GM10266 (cell line): ENCODE results near the gene PSG4.
"Not testable (repeated sequence)": the region's sequence is repeated elsewhere in the genome, so short reads cannot be mapped to it uniquely, and the experiment has no call there.

Experiments
- DNase-seq: peaks from one replicate; pipeline ENCODE4 v3.0.0; 2012; ENCODE audit errors: extremely low spot score
- TF ChIP-seq, protein P1 (sequence below): IDR thresholded peaks from 2 replicates; pipeline ENCODE4 v1.5.1; 2012; ENCODE audit warnings: mild to moderate bottlenecking, low read depth; ENCODE audit not compliant: control insufficient read depth, insufficient read depth; ENCODE audit errors: missing control alignments

PSG4 gene

DNA sequence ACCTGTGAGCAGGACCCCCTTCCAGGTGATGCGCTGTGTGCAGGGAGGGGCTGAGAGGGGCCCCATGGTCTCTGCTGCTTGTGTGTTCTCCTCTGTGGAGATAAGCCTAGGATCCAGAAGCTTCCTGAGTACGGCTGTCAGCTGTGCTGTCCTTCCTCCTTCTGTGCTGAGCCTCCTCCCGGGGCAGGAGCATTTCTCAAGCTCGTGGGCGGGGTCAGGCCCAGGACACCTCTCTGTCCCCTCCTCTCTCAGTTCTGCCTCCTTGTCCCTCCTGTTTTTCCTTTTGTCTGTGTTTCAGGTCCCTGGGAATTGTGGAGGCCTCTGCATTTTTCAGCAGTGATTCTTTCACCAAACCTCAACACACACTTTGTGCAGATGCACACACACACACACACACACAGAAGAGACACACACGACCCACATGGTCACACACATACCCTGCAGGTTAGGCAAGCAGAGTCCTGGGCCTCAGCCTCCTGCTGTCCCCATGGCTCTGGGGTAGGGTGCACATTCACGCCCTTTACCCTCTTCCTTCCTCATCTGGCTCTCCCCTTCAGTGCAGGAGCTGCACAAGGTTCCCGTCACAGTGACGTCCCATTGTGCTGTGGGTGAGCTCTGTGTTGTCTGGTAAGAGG is at the start of gene PSG4:
Gene PSG4 (minus strand): TSS at position 168 of the 635 bp plus-strand sequence. CDS start 102 bp downstream, at position 66.
- DNase-seq = not testable (repeated sequence)

DNA sequence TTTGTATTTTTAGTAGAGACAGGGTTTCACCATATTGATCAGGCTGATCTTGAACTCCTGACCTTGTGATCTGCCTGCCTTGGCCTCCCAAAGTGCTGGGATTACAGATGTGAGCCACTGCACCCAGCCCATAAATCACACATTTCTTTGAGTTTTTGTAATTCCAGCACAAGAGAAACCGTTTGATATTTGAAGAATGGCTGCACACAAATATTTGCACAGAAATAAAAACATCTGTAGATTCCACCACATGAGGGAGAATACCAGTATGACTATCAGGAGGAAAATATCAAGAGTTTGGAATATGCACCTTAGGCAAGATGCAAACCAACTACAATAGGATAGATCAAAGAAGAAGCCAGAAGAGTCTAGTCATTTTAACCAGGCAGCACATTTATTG is 46.0 kb upstream of the PSG4 start:
- DNase-seq = not testable (repeated sequence)

DNA sequence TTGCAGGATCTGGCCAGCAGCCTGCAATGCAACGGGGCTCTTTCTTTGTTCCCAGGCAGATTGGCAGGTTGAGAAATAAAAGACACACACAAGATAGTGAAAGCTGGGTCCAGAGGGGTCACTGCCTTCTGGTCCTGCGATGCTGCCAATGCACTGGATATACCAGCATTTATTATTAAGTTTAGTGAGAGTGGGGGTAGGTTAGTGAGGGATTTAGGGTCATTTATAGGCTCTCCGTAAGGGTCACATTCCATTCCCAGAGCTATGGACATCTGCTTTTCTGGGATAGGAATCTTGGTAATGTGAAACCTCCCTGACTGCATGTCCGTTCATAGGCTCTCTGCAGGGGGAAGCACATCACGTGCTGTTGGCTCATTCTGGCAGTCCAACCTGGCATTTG is 44.9 kb upstream of the PSG4 start:
- DNase-seq = not testable (repeated sequence)

DNA sequence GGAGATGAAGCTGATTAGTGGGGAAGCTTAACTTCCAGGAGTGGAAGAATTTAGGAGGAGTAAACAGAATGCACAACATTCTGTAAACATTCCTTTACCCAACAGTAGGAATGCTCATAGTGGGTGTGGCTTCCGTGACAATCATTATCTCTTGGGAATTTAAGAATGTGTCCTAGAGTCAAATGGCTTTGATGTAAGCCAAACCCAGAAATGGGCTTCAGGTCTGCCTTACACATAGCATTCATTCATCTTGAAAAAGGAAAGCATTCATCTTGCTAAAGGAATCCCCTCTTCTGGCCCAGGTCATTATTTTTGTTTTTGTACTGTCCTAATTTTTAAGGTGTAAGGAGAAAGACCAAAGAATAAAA is 43.2 kb upstream of the PSG4 start:
- DNase-seq = not testable (repeated sequence)

DNA sequence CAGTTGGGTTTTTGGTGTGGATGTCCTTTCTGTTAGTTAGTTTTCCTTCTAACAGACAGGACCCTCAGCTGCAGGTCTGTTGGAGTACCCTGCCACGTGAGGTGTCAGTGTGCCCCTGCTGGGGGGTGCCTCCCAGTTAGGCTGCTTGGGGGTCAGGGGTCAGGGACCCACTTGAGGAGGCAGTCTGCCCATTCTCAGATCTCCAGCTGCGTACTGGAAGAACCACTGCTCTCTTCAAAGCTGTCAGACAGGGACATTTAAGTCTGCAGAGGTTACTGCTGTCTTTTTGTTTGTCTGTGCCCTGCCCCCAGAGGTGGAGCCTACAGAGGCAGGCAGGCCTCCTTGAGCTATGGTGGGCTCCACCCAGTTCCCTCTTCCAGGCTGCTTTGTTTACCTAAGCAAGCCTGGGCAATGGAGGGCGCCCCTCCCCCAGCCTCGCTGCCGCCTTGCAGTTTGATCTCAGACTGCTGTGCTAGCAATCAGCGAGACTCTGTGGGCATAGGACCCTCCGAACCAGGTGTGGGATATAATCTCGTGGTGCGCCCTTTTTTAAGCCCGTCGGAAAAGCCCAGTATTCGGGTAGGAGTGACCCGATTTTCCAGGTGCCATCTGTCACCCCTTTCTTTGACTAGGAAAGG is 41.9 kb upstream of the PSG4 start:
- not testable (repeated sequence) for DNase-seq

DNA sequence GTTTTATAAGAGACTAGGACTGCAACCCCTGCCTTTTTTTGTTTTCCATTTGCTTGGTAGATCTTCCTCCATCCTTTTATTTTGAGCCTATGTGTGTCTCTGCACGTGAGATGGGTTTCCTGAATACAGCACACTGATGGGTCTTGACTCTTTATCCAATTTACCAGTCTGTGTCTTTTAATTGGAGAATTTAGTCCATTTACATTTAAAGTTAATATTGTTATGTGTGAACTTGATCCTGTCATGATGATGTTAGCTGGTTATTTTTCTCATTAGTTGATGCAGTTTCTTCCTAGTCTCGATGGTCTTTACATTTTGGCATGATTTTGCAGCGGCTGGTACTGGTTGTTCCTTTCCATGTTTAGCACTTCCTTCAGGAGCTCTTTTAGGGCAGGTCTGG is 40.4 kb upstream of the PSG4 start:
- not testable (repeated sequence) for DNase-seq

DNA sequence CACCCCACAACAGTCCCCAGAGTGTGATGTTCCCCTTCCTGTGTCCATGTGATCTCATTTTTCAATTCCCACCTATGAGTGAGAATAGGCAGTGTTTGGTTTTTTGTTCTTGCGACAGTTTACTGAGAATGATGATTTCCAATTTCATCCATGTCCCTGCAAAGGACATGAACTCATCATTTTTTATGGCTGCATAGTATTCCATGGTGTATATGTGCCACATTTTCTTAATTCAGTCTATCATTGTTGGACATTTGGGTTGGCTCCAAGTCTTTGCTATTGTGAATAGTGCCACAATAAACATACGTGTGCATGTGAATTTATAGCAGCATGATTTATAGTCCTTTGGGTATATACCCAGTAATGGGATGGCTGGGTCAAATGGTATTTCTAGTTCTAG is 36.8 kb upstream of the PSG4 start:
- DNase-seq = not testable (repeated sequence)

DNA sequence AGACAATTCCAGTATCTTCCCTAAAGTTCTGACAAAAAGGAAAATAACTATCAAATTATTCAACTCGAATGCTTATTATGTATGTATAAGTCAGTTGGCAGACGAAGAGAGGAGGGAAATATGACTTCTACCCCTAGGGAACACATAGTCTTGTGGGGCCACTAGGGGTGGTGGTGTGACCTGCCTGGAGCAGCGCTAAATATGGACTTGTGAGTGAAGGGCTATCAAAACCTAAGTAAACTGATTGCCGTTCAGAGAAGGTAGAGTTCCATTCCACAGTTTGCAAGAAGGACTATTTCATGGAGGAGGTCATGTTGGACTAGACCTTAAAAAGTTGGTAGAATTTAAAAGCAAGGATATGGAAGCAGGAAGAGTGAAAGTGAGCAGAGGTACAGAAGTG is 32.8 kb upstream of the PSG4 start:
- DNase-seq = not testable (repeated sequence)

DNA sequence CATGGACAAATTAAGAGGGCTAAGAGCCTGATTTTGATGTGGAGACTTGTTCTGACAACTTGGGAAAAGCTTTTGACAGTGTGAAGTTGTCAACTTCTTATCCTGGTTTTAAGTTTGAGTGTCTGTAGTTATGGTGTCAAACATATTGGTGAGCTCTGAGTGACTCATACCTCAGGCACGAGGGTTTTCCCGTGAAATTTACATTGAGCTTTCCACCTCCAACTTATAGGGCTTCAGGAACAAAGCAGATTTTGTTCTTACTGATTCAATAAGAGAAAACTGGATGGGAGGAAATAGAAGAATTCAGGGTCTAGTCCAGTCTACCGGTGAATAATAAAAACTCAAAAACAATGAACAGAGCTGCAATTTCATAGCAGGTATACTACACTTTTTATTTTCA is 30.2 kb upstream of the PSG4 start:
- DNase-seq = not testable (repeated sequence)

DNA sequence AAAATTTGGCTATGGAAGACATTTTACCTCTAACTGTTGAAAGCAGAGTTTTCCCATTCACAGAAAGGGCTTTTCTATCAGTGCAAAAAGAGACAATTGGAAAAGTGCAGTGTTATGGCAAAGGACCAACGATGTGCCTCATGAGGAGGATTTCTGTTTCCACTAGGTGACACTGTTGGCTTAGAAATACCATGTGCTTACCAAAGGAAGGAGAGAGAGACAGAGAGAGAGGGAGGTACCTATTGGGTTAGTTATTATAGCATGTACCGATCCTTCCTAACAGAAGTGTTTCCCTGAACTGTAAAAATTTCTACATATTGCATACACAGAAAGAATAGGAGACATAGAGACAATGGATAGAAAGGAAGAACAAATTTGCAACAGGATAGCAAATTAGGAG is 23.9 kb upstream of the PSG4 start:
- TF ChIP-seq, protein P1, sequence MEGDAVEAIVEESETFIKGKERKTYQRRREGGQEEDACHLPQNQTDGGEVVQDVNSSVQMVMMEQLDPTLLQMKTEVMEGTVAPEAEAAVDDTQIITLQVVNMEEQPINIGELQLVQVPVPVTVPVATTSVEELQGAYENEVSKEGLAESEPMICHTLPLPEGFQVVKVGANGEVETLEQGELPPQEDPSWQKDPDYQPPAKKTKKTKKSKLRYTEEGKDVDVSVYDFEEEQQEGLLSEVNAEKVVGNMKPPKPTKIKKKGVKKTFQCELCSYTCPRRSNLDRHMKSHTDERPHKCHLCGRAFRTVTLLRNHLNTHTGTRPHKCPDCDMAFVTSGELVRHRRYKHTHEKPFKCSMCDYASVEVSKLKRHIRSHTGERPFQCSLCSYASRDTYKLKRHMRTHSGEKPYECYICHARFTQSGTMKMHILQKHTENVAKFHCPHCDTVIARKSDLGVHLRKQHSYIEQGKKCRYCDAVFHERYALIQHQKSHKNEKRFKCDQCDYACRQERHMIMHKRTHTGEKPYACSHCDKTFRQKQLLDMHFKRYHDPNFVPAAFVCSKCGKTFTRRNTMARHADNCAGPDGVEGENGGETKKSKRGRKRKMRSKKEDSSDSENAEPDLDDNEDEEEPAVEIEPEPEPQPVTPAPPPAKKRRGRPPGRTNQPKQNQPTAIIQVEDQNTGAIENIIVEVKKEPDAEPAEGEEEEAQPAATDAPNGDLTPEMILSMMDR = no peak
- DNase-seq = no peak

DNA sequence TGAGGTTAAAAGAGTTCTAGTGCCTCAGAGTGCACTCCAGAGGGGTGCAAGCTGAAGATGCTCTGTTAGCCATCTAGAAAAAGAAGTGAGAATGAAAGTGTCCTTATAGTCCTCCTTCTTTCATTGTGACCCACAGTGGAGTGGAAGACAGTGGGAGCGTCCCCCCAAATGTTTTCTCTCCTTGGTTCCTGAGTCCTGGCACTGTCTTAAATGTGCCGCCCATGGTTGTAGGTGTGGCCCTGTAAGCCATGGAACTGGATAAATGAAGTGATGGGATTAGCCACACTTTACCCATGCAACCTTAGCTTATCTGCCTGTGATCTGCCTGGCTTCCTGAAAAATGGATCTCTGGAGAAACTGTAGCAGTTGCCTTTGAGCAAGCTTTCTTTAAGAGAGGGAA is 23.3 kb upstream of the PSG4 start:
- not testable (repeated sequence) for DNase-seq

DNA sequence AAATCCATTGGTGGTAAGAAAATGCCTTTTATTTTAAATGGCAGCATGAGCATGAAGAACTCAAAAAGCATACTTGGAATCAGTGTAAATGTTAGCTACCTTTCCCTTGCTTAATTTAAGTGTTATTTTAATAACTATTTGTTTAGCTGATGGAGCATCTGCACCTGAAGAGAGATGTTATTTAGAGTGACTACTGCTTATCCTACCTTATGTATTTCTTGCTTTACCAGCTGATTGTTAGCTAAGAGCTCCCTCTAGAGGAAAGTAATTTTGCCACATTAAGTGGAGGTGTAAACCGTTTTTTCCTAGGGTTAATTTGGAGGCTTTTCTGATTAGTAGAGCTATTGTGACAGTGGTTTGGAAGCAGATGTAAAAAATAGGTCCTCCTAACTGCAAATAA is 21.5 kb upstream of the PSG4 start:
- DNase-seq = not testable (repeated sequence)

DNA sequence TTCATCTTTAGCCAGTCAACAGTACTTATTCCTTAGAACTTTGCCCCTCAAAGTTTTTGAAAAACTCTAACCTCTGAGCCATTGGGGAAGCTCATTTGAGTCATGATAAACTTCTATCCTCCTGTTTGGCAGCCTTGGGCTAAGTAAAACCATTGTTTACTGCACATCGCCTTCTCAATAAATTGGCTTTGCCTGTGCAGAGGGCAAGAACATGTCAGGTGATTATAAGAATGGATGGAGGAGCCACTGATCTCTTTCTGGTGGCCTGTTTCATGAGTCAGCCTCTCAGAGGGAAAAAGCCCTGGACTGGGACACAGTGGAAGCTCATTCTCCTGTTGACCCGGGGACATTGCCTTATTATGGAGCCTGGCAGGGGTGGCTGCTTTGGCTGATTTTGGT is 19.4 kb upstream of the PSG4 start:
- no peak for DNase-seq
- TF ChIP-seq, protein P1 = no peak

DNA sequence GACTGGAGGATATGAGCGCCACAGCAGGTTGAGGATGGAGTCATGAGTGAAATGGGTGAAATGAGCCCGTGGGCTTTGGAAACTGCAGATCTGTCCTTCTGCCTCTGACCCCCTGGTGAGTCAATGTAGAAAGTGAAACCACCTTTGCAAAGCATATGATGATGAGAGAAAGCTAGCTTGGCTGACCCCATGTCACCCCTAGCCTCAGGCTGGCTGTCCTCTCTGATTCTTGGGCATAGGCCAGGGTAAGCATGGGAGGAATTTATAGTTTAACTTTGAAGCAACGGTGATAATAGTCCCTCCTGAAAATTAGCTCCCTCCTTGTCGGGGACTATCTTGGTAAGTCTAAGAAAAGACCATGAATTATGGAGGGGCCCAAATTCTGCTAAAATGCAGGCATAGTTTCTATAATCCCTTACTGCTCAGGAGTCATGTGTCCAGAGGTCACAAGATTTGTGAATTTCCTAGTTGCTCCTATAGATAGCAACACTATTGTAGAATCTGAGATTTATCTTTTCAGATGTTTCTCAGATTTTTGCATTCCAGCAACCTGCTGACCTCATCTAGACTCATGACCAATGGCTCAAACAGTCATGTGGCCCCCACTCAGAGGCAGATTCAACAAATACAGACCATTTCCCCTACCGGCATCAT is 18.9 kb upstream of the PSG4 start:
- DNase-seq = not testable (repeated sequence)

DNA sequence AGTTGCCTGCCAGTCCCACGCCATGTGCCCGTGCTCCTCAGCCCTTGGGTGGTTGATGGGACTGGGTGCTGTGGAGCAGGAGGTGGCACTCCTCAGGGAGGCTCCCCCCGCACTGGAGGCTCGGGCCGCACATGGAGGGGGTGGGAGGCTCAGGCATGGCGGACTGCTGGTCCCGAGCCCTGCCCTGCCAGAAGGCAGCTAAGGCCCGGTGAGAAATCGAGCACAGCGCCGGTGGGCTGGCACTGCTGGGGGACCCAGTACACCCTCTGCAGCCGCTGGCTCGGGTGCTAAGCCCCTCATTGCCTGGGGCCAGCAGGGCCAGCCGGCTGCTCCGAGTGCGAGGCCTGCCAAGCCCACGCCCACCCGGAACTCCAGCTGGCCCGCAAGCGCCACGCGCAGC is 16.5 kb upstream of the PSG4 start:
- not testable (repeated sequence) for DNase-seq

DNA sequence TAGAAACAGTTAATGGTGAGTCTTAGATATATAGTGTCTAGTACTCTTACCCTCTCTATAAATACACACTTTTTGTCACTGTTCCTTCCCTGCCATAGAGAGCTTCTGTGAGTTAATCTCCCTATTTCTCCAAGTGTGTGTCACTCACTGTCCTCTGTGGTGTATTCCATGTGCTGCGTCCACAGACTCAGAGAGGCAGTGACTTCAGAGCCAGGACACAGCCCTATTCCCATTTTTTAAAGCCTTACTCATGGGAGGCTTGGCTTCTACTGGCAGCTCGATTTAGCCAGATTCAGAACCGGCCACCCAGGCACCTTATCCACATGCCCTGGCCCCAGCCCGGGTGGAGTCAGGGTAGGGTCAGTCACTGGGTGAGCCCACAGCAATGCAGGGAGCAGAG is 13.7 kb upstream of the PSG4 start:
- not testable (repeated sequence) for DNase-seq

DNA sequence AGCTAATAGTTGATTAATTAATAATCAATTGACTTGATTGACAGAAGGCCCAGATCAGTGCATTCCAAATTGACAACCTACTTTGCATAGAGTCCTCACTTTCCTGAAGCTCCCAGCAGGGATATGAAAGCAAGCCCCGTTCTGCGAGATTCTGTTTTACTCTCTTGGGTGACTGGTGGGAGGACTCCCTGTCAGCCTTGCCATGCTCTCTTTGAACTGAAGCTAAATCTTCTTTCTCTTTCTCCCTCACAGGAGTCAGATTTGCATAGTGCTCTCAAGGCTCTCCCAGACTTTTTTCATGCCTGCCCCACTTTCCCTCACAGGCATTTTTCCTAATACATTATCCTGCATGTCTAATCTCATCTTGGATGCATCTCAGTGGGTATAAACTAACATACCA is 10.4 kb upstream of the PSG4 start:
- not testable (repeated sequence) for DNase-seq
